Measurements from ENCODE around the gene FAM53B.

Gene FAM53B

DNA sequence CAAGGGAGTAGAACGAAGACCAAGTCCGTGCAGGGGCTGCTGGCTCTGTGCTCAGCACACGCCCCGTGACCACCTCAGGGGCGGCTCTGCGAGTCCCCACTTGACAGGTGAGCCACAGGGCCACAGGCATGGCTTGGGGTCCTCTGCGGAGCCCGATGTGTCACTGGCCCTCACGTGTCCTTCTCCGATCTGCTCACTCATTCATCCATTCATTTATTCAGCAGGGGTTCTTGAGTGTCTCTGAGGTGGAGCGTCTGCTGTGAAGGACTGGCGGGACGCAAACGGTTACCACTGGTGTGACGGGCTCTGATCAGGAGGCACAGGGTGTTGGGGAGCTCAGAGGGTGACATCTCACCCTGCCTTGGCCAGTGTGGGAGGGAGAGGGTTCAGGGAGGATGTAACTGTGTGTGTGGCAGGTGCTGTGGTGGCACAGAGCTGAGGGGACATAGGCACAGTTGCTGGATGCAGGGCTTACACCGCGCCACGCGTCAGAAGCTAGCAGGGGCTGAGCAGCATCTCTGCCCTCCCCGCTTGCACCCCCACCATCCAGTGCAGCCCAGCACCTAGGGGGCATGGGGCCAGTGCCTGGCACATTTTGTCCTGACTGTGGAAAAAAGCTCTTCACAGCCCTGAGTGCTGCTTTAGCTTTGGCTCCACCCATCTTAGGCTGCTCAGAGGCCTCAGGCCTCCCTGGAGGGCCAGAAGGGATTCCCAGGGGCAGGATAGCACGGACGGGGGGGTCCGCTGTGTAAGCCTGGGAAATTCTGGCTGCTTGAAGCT lies 165.8 kb downstream of the FAM53B start:
- no peak overlapping the region for H3K27ac ChIP-seq (ENCODE audit: insufficient read depth, low read depth, low read length, poor library complexity, severe bottlenecking)
- WGBS, 2 experiments = 89 to 93% methylated on average over 23 of the region's 23 CpGs
- no peaks in the 10 kb centered on the region for H3K9me3 ChIP-seq (ENCODE audit: control insufficient read depth, low read length)
- no peaks in the 10 kb centered on the region for H3K36me3 ChIP-seq (ENCODE audit: control insufficient read depth, insufficient read depth, low read length)
- H3K4me3 ChIP-seq (ENCODE audit: insufficient read depth, low read depth, low read length) = no peak overlapping the region
- H3K27me3 ChIP-seq (ENCODE audit: control insufficient read depth, insufficient read depth, low read length, poor library complexity, severe bottlenecking) = no peaks in the 10 kb centered on the region
- H3K4me1 ChIP-seq (ENCODE audit: control insufficient read depth, insufficient read depth, low read length) = no peaks in the 10 kb centered on the region

DNA sequence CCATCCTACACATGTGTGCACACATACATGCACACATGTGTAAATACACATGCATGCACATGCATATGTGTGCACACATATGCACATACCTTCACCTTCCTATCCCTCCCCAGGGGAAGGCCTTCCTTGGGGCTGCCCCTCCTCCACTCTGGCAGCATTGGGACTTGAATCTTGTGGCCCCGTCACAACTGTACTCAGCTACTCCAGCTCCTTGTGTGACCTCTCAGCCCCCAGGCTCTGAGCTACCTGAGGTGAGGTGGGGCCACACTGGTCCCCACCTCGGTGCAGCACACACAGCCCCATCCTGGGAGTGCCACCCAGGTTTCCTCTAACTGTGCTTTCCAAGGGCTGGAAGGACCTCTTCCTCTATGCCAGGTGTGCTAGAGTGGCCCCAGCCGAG lies 166.5 kb downstream of the FAM53B start:
- H3K27ac ChIP-seq (ENCODE audit: insufficient read depth, low read depth, low read length, poor library complexity, severe bottlenecking) = no peak overlapping the region
- no peaks in the 10 kb centered on the region for H3K9me3 ChIP-seq (ENCODE audit: control insufficient read depth, low read length)
- H3K4me3 ChIP-seq (ENCODE audit: insufficient read depth, low read depth, low read length) = no peak overlapping the region
- no peaks in the 10 kb centered on the region for H3K4me1 ChIP-seq (ENCODE audit: control insufficient read depth, insufficient read depth, low read length)
- H3K27me3 ChIP-seq (ENCODE audit: control insufficient read depth, insufficient read depth, low read length, poor library complexity, severe bottlenecking) = no peaks in the 10 kb centered on the region
- no peaks in the 10 kb centered on the region for H3K36me3 ChIP-seq (ENCODE audit: control insufficient read depth, insufficient read depth, low read length)
- 86 to 90% methylated on average over 3 of the region's 3 CpGs for WGBS, 2 experiments

DNA sequence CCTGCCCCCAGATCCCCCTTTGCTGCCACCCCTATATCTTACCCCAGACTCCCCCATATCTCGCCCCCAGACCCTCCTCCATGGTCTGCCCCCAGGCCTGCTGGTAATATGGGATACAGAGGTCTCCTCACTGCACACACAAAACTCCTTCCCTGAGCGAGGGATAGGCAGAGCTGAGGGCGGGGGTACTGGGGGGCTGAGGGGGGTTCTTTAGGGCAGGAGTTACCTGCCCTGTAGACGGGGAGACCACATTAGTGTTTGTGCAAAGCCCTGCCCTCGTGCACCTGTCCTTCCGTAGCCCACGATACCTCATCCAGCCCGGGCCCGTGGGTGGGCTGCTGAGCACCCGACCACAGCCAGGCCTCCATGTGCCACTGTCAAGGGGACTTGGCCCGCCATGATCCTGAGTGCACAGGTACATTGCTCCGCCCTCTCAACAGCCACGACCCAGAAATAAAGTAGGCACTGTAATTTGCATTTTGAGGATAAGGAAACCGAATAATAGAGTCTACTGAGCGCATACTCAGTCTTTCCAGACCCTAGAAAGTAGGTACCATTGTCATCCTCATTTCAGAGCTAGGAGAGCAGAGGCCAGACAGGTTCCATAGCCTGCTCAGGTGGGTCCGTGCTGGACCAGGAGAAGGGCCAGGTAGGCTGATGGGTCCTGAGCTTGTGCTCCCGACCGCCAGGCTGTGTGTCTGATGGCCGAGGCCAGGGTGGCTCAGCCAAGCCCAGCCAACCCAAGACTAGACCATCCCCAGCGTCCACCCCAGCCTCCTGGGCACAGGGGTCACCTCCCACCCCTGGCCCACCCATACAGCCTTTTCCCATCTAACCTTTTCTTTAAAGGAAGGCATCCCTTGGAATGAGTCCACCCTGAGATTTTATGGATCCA lies 167.4 kb downstream of the FAM53B start:
- Histone ChIP-seq H3K9me3 (ENCODE audit: control insufficient read depth, low read length) (no peaks in the 10 kb centered on the region), H3K4me1 (ENCODE audit: control insufficient read depth, insufficient read depth, low read length) (no peaks in the 10 kb centered on the region), H3K27me3 (ENCODE audit: control insufficient read depth, insufficient read depth, low read length, poor library complexity, severe bottlenecking) (no peaks in the 10 kb centered on the region), H3K4me3 (ENCODE audit: insufficient read depth, low read depth, low read length) (no peak overlapping the region), H3K36me3 (ENCODE audit: control insufficient read depth, insufficient read depth, low read length) (no peaks in the 10 kb centered on the region), H3K27ac (ENCODE audit: insufficient read depth, low read depth, low read length, poor library complexity, severe bottlenecking) (no peak overlapping the region)
- WGBS, 2 experiments = 82 to 84% methylated on average over 19 to 20 of the region's 20 CpGs

DNA sequence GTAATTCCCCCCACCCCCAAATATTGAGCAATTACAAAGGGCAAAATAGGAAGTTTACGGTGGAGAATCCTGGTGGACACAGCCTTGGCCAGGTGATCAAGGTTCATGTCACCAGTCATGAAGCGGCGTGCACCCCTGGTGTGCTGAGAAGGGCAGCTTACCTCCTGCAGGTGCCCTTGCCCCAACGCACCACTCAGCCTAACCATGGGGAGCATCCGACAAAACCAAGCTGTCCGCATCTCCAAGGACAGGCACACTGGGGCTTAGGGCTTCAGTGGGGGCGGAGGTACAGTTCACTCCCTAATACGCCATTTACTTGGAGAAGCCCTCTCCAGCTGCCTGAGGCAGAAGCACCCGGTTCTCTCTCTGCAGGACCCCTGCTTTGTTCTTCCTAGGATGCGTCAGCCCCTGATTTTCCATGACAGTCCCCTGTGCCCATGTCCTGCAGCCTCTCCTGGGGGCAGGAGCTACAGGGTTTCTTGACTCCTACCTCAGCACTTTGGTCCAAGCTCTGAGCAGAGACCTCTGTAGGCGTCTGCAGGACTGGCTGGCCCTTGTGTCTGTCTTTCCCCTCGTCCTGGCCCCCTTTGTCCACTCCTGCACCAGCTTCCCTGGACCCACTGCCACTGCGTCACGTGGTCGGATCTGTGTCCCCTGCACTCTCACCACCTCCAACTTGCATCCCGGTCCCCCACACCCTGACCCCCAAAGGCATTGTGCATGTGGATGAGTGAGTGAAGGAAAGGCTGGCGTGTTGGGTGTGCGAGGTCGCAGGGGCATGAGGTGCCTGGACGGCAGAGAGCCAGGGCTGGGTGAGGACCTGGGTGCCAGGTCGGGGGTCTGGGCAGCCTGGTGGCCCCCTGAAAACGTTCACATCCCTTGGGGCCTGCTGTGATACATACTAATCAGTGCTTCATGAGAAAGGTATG lies 168.8 kb downstream of the FAM53B start:
- H3K9me3 ChIP-seq (ENCODE audit: control insufficient read depth, low read length) = no peaks in the 10 kb centered on the region
- no peaks in the 10 kb centered on the region for H3K27me3 ChIP-seq (ENCODE audit: control insufficient read depth, insufficient read depth, low read length, poor library complexity, severe bottlenecking)
- H3K27ac ChIP-seq (ENCODE audit: insufficient read depth, low read depth, low read length, poor library complexity, severe bottlenecking) = no peak overlapping the region
- WGBS, 2 experiments = 88 to 89% methylated on average over 22 of the region's 22 CpGs
- H3K4me3 ChIP-seq (ENCODE audit: insufficient read depth, low read depth, low read length) = no peak overlapping the region
- H3K36me3 ChIP-seq (ENCODE audit: control insufficient read depth, insufficient read depth, low read length) = no peaks in the 10 kb centered on the region
- H3K4me1 ChIP-seq (ENCODE audit: control insufficient read depth, insufficient read depth, low read length) = no peaks in the 10 kb centered on the region

DNA sequence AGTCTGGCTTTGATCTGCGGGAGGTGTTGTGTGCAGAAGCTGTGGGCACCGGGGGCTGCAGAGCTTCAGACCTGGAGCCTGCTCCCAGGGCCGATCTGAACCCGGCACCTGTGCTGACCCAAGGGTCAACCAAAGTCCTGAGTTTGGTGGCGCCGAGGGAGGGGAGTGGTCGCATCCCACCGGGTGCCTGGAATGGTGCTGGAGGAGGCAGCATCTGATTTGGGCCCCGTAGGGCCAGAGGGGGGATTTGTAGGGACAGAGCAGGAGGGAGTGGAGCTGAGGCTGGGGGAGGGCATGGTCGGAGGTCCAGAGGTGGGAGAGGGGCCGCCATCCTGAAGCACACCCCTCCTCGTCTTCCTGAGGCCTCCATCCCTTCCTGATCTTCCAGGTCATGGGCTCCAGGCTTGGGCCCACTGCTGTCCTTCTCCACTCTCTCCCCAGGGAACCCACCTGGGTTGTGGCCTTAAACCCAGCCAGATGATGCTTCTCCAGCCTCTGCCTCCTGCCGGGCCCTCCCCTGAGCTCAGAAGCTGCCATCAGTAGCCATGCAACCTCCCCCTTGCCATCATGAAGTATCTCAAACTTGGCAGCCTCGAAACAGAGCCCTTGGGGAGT lies 169.6 kb downstream of the FAM53B start:
- no peak overlapping the region for H3K27ac ChIP-seq (ENCODE audit: insufficient read depth, low read depth, low read length, poor library complexity, severe bottlenecking)
- no peaks in the 10 kb centered on the region for H3K9me3 ChIP-seq (ENCODE audit: control insufficient read depth, low read length)
- H3K4me1 ChIP-seq (ENCODE audit: control insufficient read depth, insufficient read depth, low read length) = peaks cover under 1% of the 10 kb centered on the region
- WGBS, 2 experiments = 91 to 93% methylated on average over 14 of the region's 14 CpGs
- no peaks in the 10 kb centered on the region for H3K27me3 ChIP-seq (ENCODE audit: control insufficient read depth, insufficient read depth, low read length, poor library complexity, severe bottlenecking)
- H3K36me3 ChIP-seq (ENCODE audit: control insufficient read depth, insufficient read depth, low read length) = no peaks in the 10 kb centered on the region
- H3K4me3 ChIP-seq (ENCODE audit: insufficient read depth, low read depth, low read length) = no peak overlapping the region

DNA sequence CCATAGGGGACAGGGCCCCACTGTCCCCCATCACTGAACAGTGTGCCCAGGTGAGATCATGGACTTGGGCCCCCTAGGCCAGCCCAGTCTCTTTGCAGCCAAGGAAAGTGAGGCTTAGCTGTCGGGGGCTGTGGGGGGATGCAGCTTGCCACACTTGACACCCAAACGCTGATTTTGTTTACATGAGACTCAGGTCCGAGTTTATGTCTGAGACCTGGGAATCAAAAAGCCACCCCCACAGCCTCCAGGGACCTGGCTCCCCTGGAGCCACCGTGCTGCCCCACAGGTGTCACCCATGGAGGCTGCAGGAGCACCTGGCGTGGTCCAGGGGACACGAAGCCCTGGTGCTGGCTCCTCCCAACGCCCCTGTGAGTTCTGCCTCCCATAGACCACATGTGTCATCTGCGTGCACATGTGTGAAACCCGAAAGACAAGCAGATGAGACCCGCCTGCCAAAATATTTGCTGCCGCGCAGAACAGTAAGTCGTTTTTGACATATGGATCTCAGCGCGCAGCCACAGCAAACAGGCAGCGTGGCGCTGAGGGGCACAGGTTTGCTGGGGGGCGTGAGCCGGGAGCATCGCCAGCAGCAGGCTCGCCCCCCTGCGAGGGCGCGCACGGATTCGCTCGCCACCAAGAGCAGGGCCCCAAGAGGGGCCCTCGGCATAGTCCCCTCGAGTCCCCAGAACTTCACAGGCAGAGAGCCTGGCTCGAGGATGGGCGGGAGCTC lies 170.3 kb downstream of the FAM53B start:
- no peak overlapping the region for H3K27ac ChIP-seq (ENCODE audit: insufficient read depth, low read depth, low read length, poor library complexity, severe bottlenecking)
- 89 to 91% methylated on average over 31 of the region's 31 CpGs for WGBS, 2 experiments
- peaks cover 6% of the 10 kb centered on the region for H3K4me1 ChIP-seq (ENCODE audit: control insufficient read depth, insufficient read depth, low read length)
- no peaks in the 10 kb centered on the region for H3K9me3 ChIP-seq (ENCODE audit: control insufficient read depth, low read length)
- H3K36me3 ChIP-seq (ENCODE audit: control insufficient read depth, insufficient read depth, low read length) = no peaks in the 10 kb centered on the region
- no peaks in the 10 kb centered on the region for H3K27me3 ChIP-seq (ENCODE audit: control insufficient read depth, insufficient read depth, low read length, poor library complexity, severe bottlenecking)
- H3K4me3 ChIP-seq (ENCODE audit: insufficient read depth, low read depth, low read length) = no peak overlapping the region

DNA sequence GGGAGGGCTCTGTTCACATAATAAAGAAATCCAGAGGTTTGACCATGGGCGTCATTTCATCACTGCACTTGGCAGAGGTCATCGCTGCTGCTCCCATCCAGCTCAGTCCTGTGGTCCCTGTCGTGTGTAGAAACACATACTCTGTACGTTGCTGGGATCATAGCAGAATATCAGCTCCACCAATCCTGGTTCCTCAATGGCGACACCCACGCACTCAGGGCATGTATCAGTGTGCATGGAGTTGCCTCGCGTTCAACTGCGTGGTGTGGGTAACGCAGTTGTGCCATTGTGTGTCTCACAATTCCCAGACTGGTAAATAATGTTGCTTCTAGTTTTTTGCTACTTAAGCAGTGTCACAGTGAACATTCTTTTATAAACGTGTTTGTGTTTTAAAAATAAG lies 171.4 kb downstream of the FAM53B start:
- Histone ChIP-seq H3K4me3 (ENCODE audit: insufficient read depth, low read depth, low read length) (no peak overlapping the region), H3K27me3 (ENCODE audit: control insufficient read depth, insufficient read depth, low read length, poor library complexity, severe bottlenecking) (no peaks in the 10 kb centered on the region)
- WGBS, 2 experiments = 96 to 97% methylated on average over 10 to 11 of the region's 11 CpGs

DNA sequence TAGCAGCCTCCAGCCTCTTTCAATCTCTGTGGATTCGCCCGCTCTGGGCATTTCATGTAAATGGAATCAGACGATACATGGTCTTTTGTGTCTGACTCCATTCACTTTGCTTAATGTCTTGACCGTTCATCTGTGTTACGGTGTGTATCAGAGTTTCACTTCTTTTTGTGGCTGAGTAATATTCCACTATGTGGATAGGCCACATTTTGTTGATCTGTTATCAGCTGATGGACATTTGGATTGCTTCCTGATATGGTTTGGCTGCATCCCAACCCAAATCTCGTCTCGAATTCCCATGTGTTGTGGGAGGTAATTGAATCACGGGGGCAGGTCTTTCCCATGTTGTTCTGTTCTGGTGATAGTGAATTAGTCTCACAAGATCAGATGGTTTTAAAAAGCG lies 173.5 kb downstream of the FAM53B start:
- Histone ChIP-seq H3K4me3 (ENCODE audit: insufficient read depth, low read depth, low read length) (no peak overlapping the region), H3K9me3 (ENCODE audit: control insufficient read depth, low read length) (no peaks in the 10 kb centered on the region), H3K27ac (ENCODE audit: insufficient read depth, low read depth, low read length, poor library complexity, severe bottlenecking) (no peak overlapping the region), H3K4me1 (ENCODE audit: control insufficient read depth, insufficient read depth, low read length) (peaks cover 8% of the 10 kb centered on the region), H3K27me3 (ENCODE audit: control insufficient read depth, insufficient read depth, low read length, poor library complexity, severe bottlenecking) (no peaks in the 10 kb centered on the region), H3K36me3 (ENCODE audit: control insufficient read depth, insufficient read depth, low read length) (no peaks in the 10 kb centered on the region)
- 94 to 96% methylated on average over 9 of the region's 9 CpGs for WGBS, 2 experiments

More for the DNA sequence above, 171.4 kb downstream of the FAM53B start:
- H3K36me3 ChIP-seq (ENCODE audit: control insufficient read depth, insufficient read depth, low read length) = no peaks in the 10 kb centered on the region
- peaks cover 6% of the 10 kb centered on the region for H3K4me1 ChIP-seq (ENCODE audit: control insufficient read depth, insufficient read depth, low read length)
- H3K9me3 ChIP-seq (ENCODE audit: control insufficient read depth, low read length) = no peaks in the 10 kb centered on the region
- no peak overlapping the region for H3K27ac ChIP-seq (ENCODE audit: insufficient read depth, low read depth, low read length, poor library complexity, severe bottlenecking)

Measured in ectodermal cell (in vitro differentiated cells).